Sigmoid colon (tissue), 7 donors: Measurements from ENCODE around the gene UNG. TPM values are rescaled to one million over a fixed set of nuclear protein-coding genes. Genes with fewer than 3 reads are reported as not detected.

Experiments
- DNase-seq: peaks from one replicate; pipeline ENCODE4 v3.0.0-alpha.2; 2019
- H3K27ac ChIP-seq, 4 donors: fragments of 200-600 bp; sonication (generic); one replicate each; pipeline ENCODE4 v1.5.1; 2016 to 2019; ENCODE audit warnings: mild to moderate bottlenecking in 1 of 4
- H3K27me3 ChIP-seq, 3 donors: fragments of 200-600 bp; sonication (generic); one replicate each; pipeline ENCODE4 v1.5.1; 2019; ENCODE audit warnings: mild to moderate bottlenecking in 1 of 3
- H3K36me3 ChIP-seq, 4 donors: fragments of 200-600 bp; sonication (generic); one replicate each; pipeline ENCODE4 v1.5.1; 2016 to 2019
- H3K4me1 ChIP-seq, 4 donors: fragments of 200-600 bp; sonication (generic); one replicate each; pipeline ENCODE4 v1.5.1; 2017 to 2019
- H3K4me3 ChIP-seq, 4 donors: fragments of 200-600 bp; sonication (generic); one replicate each; pipeline ENCODE4 v1.5.1; 2017 to 2019; ENCODE audit warnings: mild to moderate bottlenecking in 2 of 4, moderate library complexity in 1 of 4
- H3K9me3 ChIP-seq, 4 donors: fragments of 200-600 bp in 3 of 4; sonication (generic) in 3 of 4; one replicate each; pipeline versions ENCODE4 v1.5.1 to v1.6.1; 2013 to 2019
- CTCF ChIP-seq, 4 experiments: fragments of 450-650 bp in 3 of 4; fragments of 200-600 bp in 1 of 4; IDR thresholded peaks; one replicate each; pipeline ENCODE4 v1.5.1; 2016 to 2019; ENCODE audit warnings: antibody characterized with exemption in 4 of 4, mild to moderate bottlenecking in 3 of 4, moderate library complexity in 2 of 4
- EP300 ChIP-seq, 4 donors: sonication (generic); formaldehyde crosslinking; IDR thresholded peaks; one replicate each; pipeline ENCODE4 v1.6.1; 2017; ENCODE audit warnings: antibody characterized with exemption in 4 of 4
- POLR2A ChIP-seq, 2 donors: fragments of 450-650 bp; IDR thresholded peaks; one replicate each; pipeline ENCODE4 v1.6.1; 2016; ENCODE audit warnings: antibody characterized with exemption in 2 of 2, mild to moderate bottlenecking in 2 of 2, moderate library complexity in 2 of 2
- POLR2AphosphoS5 ChIP-seq, 4 donors: sonication (generic); formaldehyde crosslinking; IDR thresholded peaks; one replicate each; pipeline ENCODE4 v1.6.1; 2017; ENCODE audit warnings: antibody characterized with exemption in 4 of 4
- WGBS, 2 donors: extraction: QIAGEN DNeasy Blood & Tissue Kit; methylation state at CpG; one replicate each; pipeline ENCODE4 v1.1.7; 2013; 5-methylcytosine and 5-hydroxymethylcytosine counted together
- intact Hi-C: fragments of 100-400 bp; cut with DNase I; formaldehyde crosslinking; loops from one replicate; pipeline ENCODE4 v1.15.1; 2023
- polyA plus RNA-seq, 3 donors: library from polyadenylated mRNA; stranded (reverse); fragments of 200-250 nt; gene quantifications; one replicate each; pipeline ENCODE4 v1.2.3, GENCODE V29; 2013
- total RNA-seq, 4 donors: library from RNA; depleted of rRNA; stranded (reverse); fragments of >200 nt; gene quantifications; one replicate each; pipeline ENCODE4 v1.1.0, GENCODE V29; 2016
- donor health status: healthy with polysubstance abuse.
- donor health status: Bipolar disorder and iron deficiency.
- donor health status: healthy.

UNG gene
- total and polyA plus RNA-seq, 7 donors: 11.9 to 34.8 (median 17.1) TPM

- DNase-seq: no peak
- Histone ChIP-seq H3K4me3 (no peak overlapping the region), H3K4me1 (no peaks in the 10 kb centered on the region), H3K36me3 (peaks cover 6 to 82% (median 37%) of the 10 kb centered on the region in 4 donors), H3K27me3 (no peaks in the 10 kb centered on the region), H3K9me3 (no peaks in the 10 kb centered on the region), H3K27ac (no peak overlapping the region)
- intact Hi-C loops: no loop called here
- TF ChIP-seq EP300 (IDR thresholded peaks at IDR 0.05) (no peak), POLR2AphosphoS5 (IDR thresholded peaks at IDR 0.05) (no peak), POLR2A (IDR thresholded peaks at IDR 0.05) (no peak), CTCF (IDR thresholded peaks at IDR 0.05) (no peak)
These were observed 22.5 kb upstream of the UNG start for GRCh38 chr12:109074866-109075265.

GRCh38 chr12:109082751-109083150 is 14.6 kb upstream of the UNG start:
- TF ChIP-seq CTCF (IDR thresholded peaks at IDR 0.05): no peak
- TF ChIP-seq POLR2AphosphoS5 (IDR thresholded peaks at IDR 0.05): no peak
- TF ChIP-seq POLR2A (IDR thresholded peaks at IDR 0.05): no peak
- no peak for TF ChIP-seq EP300 (IDR thresholded peaks at IDR 0.05)
- Histone ChIP-seq H3K4me1 (no peaks in the 10 kb centered on the region), H3K27ac (no peak overlapping the region), H3K36me3 (peaks cover 14 to 92% (median 50%) of the 10 kb centered on the region in 4 donors), H3K27me3 (no peaks in the 10 kb centered on the region), H3K9me3 (no peaks in the 10 kb centered on the region), H3K4me3 (no peak overlapping the region)
- WGBS, 2 donors: 92 to 97% methylated on average over 14 of the region's 14 CpGs
- DNase-seq: no peak
- intact Hi-C loops: no loop called here

GRCh38 chr12:109084425-109084824 is 13.0 kb upstream of the UNG start:
- TF ChIP-seq POLR2A (IDR thresholded peaks at IDR 0.05) (no peak), POLR2AphosphoS5 (IDR thresholded peaks at IDR 0.05) (no peak), CTCF (IDR thresholded peaks at IDR 0.05) (no peak), EP300 (IDR thresholded peaks at IDR 0.05) (no peak)
- peaks cover 14 to 98% (median 63%) of the 10 kb centered on the region in 4 donors for H3K36me3 ChIP-seq
- no peaks in the 10 kb centered on the region for H3K27me3 ChIP-seq
- H3K27ac ChIP-seq: no peak overlapping the region
- H3K4me3 ChIP-seq: no peak overlapping the region
- 36 to 77% methylated on average over 2 of the region's 2 CpGs for WGBS, 2 donors
- no peaks in the 10 kb centered on the region for H3K9me3 ChIP-seq
- DNase-seq: no peak
- H3K4me1 ChIP-seq: no peaks in the 10 kb centered on the region
- intact Hi-C loops: no loop called here

- H3K4me3 ChIP-seq: no peak overlapping the region
- WGBS, 2 donors: 96 to 97% methylated on average over 11 of the region's 11 CpGs
- H3K4me1 ChIP-seq: no peaks in the 10 kb centered on the region
- no peaks in the 10 kb centered on the region for H3K27me3 ChIP-seq
- TF ChIP-seq EP300 (IDR thresholded peaks at IDR 0.05) (no peak), CTCF (IDR thresholded peaks at IDR 0.05) (no peak), POLR2AphosphoS5 (IDR thresholded peaks at IDR 0.05) (no peak), POLR2A (IDR thresholded peaks at IDR 0.05) (no peak)
- peaks cover 14 to 99% (median 63%) of the 10 kb centered on the region in 4 donors for H3K36me3 ChIP-seq
- H3K9me3 ChIP-seq: no peaks in the 10 kb centered on the region
- DNase-seq: no peak
- H3K27ac ChIP-seq: no peak overlapping the region
- intact Hi-C loops: no loop called here
These were observed 11.8 kb upstream of the UNG start for GRCh38 chr12:109085590-109085989.

GRCh38 chr12:109087250-109087649 is 10.1 kb upstream of the UNG start:
- WGBS, 2 donors: 19 to 66% methylated on average over 5 of the region's 5 CpGs
- intact Hi-C loops: no loop called here
- H3K27ac ChIP-seq: no peak overlapping the region
- peaks cover 0 to 11% (median 8%) of the 10 kb centered on the region in 4 donors for H3K4me1 ChIP-seq
- no peak overlapping the region for H3K4me3 ChIP-seq
- H3K27me3 ChIP-seq: no peaks in the 10 kb centered on the region
- H3K9me3 ChIP-seq: no peaks in the 10 kb centered on the region
- DNase-seq: no peak
- no peak for TF ChIP-seq CTCF (IDR thresholded peaks at IDR 0.05)
- no peak for TF ChIP-seq POLR2AphosphoS5 (IDR thresholded peaks at IDR 0.05)
- no peak for TF ChIP-seq POLR2A (IDR thresholded peaks at IDR 0.05)
- TF ChIP-seq EP300 (IDR thresholded peaks at IDR 0.05): no peak
- peaks cover 12 to 92% (median 57%) of the 10 kb centered on the region in 4 donors for H3K36me3 ChIP-seq
